Stomach (tissue), 4 donors: ENCODE measurements around the gene ADIRF.

ENCODE experiments used
- CTCF ChIP-seq, 7 experiments: fragments of 450-650 bp in 4 of 7; fragments of 200-600 bp in 3 of 7; sonication (generic) in 3 of 7; IDR thresholded peaks; one replicate each; pipeline ENCODE4 v1.5.1; 2016 to 2019; ENCODE audit warnings: antibody characterized with exemption in 7 of 7, control low read depth in 2 of 7, mild to moderate bottlenecking in 1 of 7
- POLR2AphosphoS5 ChIP-seq, 3 donors: sonication (generic); formaldehyde crosslinking; IDR thresholded peaks; one replicate each; pipeline ENCODE4 v1.6.1; 2016; ENCODE audit warnings: antibody characterized with exemption in 3 of 3

- TF ChIP-seq CTCF (IDR thresholded peaks at IDR 0.05): no peak
- TF ChIP-seq POLR2AphosphoS5 (IDR thresholded peaks at IDR 0.05): no peak
These were observed 17.0 kb upstream of the ADIRF start for GRCh38 chr10:86951184-86951761.
